Dedifferentiated amniotic fluid mesenchymal stem cell (primary cell): ENCODE measurements around the gene GBA2.

Experiments
- DNase-seq: peaks from one replicate; pipeline ENCODE4 v3.0.0-alpha.2; 2016; ENCODE audit errors: extremely low spot score

GBA2 gene

GRCh38 chr9:35738186-35738585 lies 10.8 kb downstream of the GBA2 start:
- no peak for DNase-seq

- DNase-seq = no peak
These were observed 11.9 kb downstream of the GBA2 start for GRCh38 chr9:35737143-35737542.

- DNase-seq = peak; percentile 62
These were observed 12.8 kb downstream of the GBA2 start for GRCh38 chr9:35736201-35736633.

- no peak for DNase-seq
These were observed 14.9 kb downstream of the GBA2 start for GRCh38 chr9:35734096-35734495.

- no peak for DNase-seq
These were observed 16.1 kb downstream of the GBA2 start for GRCh38 chr9:35732800-35733541.

GRCh38 chr9:35732185-35732799 lies 16.7 kb downstream of the GBA2 start, which contains the start of the genes CREB3 and TLN1:
CREB3 (plus strand) TSS chr9:35732666; CDS start chr9:35732773, 107 bp downstream.
TLN1 (minus strand) TSS chr9:35732195; CDS start chr9:35725694, 6,501 bp downstream.
- DNase-seq = peak; percentile 99

GRCh38 chr9:35731415-35732184 lies 17.4 kb downstream of the GBA2 start:
- DNase-seq = no peak

GRCh38 chr9:35730486-35730854 lies 18.6 kb downstream of the GBA2 start:
- no peak for DNase-seq

- DNase-seq = peak; percentile 83
These were observed 19.1 kb downstream of the GBA2 start for GRCh38 chr9:35729700-35730485.

- no peak for DNase-seq
These were observed 19.9 kb downstream of the GBA2 start for GRCh38 chr9:35729101-35729500.

GRCh38 chr9:35728041-35728971 lies 20.7 kb downstream of the GBA2 start:
- DNase-seq = peak; percentile 85

GRCh38 chr9:35727676-35728040 lies 21.4 kb downstream of the GBA2 start:
- no peak for DNase-seq

GRCh38 chr9:35726931-35727330 lies 22.1 kb downstream of the GBA2 start:
- DNase-seq = peak; percentile 33

GRCh38 chr9:35725362-35725761 lies 23.7 kb downstream of the GBA2 start:
- no peak for DNase-seq

- DNase-seq = no peak
These were observed 25.1 kb downstream of the GBA2 start for GRCh38 chr9:35723908-35724307.

GRCh38 chr9:35723426-35723825 lies 25.6 kb downstream of the GBA2 start:
- no peak for DNase-seq

GRCh38 chr9:35719546-35719945 lies 29.5 kb downstream of the GBA2 start:
- no peak for DNase-seq

- DNase-seq = no peak
These were observed 30.1 kb downstream of the GBA2 start for GRCh38 chr9:35718721-35719511.

GRCh38 chr9:35717132-35717870 lies 31.7 kb downstream of the GBA2 start:
- no peak for DNase-seq
